GM18520 (cell line): Measurements from ENCODE around the gene OR1L8.

Experiments used
- ATAC-seq: cut with Tn5 transposase; IDR thresholded peaks from one replicate; pipeline ENCODE4 v1.9.1; 2021; ENCODE audit not compliant: unreplicated experiment

Gene OR1L8

GRCh38 chr9:122518226-122518625 is 65.0 kb downstream of the OR1L8 start:
- ATAC-seq = no peak
